Measurements from ENCODE around the gene ZNF608.
A peak's percentile ranks its signal among the peaks of the same experiment; 100 is the strongest.

ZNF608 gene

GRCh38 chr5:124754206-124754927 is 7.9 kb upstream of the ZNF608 start:
- TF ChIP-seq, protein P1, sequence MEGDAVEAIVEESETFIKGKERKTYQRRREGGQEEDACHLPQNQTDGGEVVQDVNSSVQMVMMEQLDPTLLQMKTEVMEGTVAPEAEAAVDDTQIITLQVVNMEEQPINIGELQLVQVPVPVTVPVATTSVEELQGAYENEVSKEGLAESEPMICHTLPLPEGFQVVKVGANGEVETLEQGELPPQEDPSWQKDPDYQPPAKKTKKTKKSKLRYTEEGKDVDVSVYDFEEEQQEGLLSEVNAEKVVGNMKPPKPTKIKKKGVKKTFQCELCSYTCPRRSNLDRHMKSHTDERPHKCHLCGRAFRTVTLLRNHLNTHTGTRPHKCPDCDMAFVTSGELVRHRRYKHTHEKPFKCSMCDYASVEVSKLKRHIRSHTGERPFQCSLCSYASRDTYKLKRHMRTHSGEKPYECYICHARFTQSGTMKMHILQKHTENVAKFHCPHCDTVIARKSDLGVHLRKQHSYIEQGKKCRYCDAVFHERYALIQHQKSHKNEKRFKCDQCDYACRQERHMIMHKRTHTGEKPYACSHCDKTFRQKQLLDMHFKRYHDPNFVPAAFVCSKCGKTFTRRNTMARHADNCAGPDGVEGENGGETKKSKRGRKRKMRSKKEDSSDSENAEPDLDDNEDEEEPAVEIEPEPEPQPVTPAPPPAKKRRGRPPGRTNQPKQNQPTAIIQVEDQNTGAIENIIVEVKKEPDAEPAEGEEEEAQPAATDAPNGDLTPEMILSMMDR (IDR thresholded peaks at IDR 0.05; ENCODE audit: extremely low read depth, insufficient read depth, missing control alignments): no peak
- DNase-seq (ENCODE audit: low spot score): no peak
- in situ Hi-C loops (cut with MboI; ENCODE audit: low pct_unique_long_range_greater_than_20kb, low sequenced_read_pairs, unreplicated experiment): no loop called here

DNA sequence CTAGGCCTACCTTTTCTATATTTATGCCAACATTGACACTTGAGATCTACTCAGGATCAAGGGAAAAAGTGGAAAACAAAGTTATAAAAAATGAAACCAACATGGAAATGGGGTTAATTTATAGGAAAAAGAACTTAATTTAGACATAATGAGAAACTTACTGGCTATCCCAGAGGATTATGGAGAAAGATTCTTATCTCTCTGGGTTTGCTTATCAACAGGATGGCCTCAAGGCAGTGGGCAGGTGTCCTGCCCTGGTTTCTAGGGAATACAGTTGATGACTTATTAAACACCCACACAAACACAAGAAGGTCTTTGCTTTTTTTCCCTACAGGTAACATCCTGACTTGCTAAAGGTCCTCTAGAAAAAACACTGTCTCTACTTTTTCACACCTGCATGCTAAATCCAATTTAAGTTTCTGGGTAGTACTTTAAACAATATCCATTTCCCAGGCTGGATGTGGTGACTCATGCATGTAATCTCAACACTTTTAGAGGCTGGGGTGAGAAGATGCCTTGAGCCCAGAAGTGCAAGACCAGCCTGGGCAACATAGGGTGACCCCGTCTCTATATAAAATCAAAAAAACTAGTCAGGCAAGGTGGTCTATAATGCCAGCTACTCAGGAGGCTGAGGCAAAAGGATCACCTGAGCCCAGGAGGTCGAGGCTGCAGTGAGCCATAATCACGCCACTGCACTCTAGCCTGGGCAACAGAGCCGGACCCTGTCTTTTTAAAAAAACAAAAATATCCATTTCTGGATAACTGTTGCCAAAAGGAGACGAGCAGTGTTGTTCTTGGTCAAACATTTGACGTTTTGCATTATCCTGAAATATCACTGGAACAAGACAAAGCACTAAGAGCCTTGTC is 6.6 kb upstream of the ZNF608 start:
- TF ChIP-seq, protein P1 (IDR thresholded peaks at IDR 0.05; ENCODE audit: extremely low read depth, insufficient read depth, missing control alignments): no peak
- in situ Hi-C loops (cut with MboI; ENCODE audit: low pct_unique_long_range_greater_than_20kb, low sequenced_read_pairs, unreplicated experiment): no loop called here
- no peak for DNase-seq (ENCODE audit: low spot score)

DNA sequence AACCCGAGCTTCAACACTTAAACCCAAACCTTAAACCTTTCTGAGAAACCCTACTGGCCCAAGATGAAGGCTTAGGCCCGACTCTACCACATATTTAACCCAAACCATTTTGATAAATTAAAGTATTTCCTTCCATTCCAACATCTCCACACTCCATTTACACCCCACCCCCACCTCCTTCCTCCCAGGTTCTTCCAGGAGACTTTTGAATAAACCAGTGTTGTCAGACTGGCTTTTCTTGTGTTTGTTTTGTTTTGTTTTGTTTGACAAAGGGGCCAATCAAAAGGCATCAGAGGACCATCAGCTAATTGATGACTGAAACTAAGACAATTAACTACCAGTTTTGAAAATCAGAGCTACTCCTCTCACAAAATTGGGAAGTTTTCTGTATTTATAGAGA is 4.6 kb upstream of the ZNF608 start:
- in situ Hi-C loops (cut with MboI; ENCODE audit: low pct_unique_long_range_greater_than_20kb, low sequenced_read_pairs, unreplicated experiment): no loop called here
- TF ChIP-seq, protein P1 (IDR thresholded peaks at IDR 0.05; ENCODE audit: extremely low read depth, insufficient read depth, missing control alignments): no peak
- DNase-seq (ENCODE audit: low spot score): no peak

- in situ Hi-C loops (cut with MboI; ENCODE audit: low pct_unique_long_range_greater_than_20kb, low sequenced_read_pairs, unreplicated experiment): loop anchor here (10.0 to 25.0 kb wide), 2 partner anchors 186 to 663 kb away; no protein-coding TSS in a partner anchor
- peak; percentile 80 for DNase-seq (ENCODE audit: low spot score)
- TF ChIP-seq, protein P1 (IDR thresholded peaks at IDR 0.05; ENCODE audit: extremely low read depth, insufficient read depth, missing control alignments): no peak
Observed at GRCh38 chr5:124748687-124749594, 2.5 kb upstream of the ZNF608 start.

DNA sequence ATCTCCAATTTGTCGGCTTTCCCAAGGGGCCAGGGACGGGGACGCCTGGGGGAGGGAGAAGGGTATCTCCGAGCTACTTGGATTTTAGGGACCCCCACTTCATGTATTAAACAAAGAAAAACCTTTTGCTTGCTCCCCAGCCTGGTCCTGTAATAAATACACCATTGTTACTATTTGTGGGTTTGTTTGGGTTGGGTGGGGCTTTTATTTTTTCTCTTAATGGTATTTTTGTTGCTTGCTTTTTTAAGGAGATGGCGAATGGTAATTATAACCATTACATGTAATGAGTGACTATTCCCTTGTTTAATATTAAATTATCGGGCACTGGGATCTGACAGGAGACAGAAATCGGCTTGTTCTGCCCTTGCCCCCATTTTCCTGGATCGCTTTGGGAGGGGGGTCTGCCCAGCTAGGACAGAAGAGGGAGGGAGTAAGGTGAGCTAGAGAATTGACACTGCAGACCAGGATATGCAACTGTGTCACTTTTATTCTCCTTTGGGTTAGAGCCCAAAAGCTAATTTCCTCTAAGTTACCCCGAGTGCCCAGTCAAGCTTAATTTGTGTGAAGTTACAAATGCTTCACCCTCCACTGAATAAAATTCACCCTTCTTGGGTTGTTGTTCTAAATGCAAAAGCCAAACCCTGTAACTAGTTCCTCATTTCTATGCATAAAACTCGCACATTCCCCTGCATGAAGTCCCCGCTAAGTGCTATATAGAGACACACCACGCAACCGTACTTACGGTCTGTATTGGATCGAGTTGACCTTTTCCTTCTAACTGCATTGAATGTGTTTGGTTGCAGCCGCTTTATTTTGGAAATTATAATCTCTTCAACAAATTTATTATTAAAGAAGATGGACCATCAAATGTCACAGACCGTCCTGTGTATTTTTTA is 1.6 kb upstream of the ZNF608 start:
- DNase-seq (ENCODE audit: low spot score): peak; percentile 28
- TF ChIP-seq, protein P1 (IDR thresholded peaks at IDR 0.05; ENCODE audit: extremely low read depth, insufficient read depth, missing control alignments): no peak
- in situ Hi-C loops (cut with MboI; ENCODE audit: low pct_unique_long_range_greater_than_20kb, low sequenced_read_pairs, unreplicated experiment): loop anchor here (10.0 to 25.0 kb wide), 2 partner anchors 187 to 664 kb away; no protein-coding TSS in a partner anchor

Data from GM13977 (cell line).